ENCODE results near the gene PRKCH. TPM values are rescaled to one million over a fixed set of nuclear protein-coding genes. Genes with fewer than 3 reads are reported as not detected.
A peak's percentile ranks its signal among the peaks of the same experiment; 100 is the strongest.

Gene PRKCH
- total and polyA plus RNA-seq, 12 donors: 8.3 to 25.1 (median 17.7) TPM

DNA sequence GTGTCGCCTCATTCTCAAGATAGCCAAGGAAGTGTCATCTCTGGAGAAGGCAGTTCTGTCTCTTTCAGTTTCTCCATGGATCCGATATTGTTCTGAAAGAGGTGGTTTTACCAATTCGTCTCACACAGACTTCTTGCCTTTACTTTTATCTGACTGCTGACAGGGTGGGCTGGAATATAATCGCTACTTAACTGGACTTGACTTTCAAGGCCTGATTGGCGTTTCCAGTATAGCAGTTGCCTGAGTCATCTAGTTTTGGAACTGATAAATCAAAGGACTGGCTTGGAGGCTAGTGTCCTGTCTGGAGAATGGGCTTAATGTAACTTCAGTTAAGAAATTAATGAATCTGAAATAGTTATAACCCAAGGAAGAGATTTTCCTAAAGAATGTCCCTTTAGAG lies 21.6 kb downstream of the PRKCH start:
- H3K9me3 ChIP-seq: no peaks in the 10 kb centered on the region
- DNase-seq: no peak
- peaks cover 0 to 92% (median 69%) of the 10 kb centered on the region in 9 donors for H3K4me1 ChIP-seq
- ATAC-seq: no peak
- H3K27me3 ChIP-seq: no peaks in the 10 kb centered on the region
- WGBS, 2 donors: 66 to 71% methylated on average over 5 of the region's 5 CpGs
- H3K4me3 ChIP-seq: no peak overlapping the region
- TF ChIP-seq, protein P1, sequence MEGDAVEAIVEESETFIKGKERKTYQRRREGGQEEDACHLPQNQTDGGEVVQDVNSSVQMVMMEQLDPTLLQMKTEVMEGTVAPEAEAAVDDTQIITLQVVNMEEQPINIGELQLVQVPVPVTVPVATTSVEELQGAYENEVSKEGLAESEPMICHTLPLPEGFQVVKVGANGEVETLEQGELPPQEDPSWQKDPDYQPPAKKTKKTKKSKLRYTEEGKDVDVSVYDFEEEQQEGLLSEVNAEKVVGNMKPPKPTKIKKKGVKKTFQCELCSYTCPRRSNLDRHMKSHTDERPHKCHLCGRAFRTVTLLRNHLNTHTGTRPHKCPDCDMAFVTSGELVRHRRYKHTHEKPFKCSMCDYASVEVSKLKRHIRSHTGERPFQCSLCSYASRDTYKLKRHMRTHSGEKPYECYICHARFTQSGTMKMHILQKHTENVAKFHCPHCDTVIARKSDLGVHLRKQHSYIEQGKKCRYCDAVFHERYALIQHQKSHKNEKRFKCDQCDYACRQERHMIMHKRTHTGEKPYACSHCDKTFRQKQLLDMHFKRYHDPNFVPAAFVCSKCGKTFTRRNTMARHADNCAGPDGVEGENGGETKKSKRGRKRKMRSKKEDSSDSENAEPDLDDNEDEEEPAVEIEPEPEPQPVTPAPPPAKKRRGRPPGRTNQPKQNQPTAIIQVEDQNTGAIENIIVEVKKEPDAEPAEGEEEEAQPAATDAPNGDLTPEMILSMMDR (IDR thresholded peaks at IDR 0.05): no peak
- intact Hi-C loops (cut with DNase I): no loop called here
- no peaks in the 10 kb centered on the region for H3K36me3 ChIP-seq
- H3K27ac ChIP-seq: peak overlapping the region in 8 of 10 donors; percentile 9 to 88 (median 34)

DNA sequence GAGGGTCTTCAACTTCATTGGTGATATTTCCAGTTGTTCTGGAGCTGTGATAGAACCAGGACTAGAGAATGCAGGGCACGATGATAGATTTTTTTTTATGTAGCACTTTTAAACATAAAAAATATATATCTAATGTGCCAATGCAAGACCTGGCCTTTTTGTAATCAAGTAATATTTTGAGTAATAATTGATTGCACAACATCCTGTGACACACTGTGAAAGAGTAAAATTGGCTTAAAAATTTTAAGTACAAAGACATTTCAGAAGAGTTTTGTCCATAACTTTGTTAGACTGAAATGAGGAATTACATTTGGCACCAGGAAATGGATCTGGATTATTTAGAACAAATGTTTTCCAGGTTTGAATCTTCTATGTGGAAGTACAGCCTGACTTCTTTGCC lies 22.1 kb downstream of the PRKCH start:
- DNase-seq (no peak), ATAC-seq (no peak)
- Histone ChIP-seq H3K9me3 (no peaks in the 10 kb centered on the region), H3K27ac (peak overlapping the region in 7 of 10 donors; percentile 17 to 88 (median 52)), H3K27me3 (no peaks in the 10 kb centered on the region), H3K4me1 (peaks cover 0 to 92% (median 69%) of the 10 kb centered on the region in 9 donors), H3K36me3 (no peaks in the 10 kb centered on the region), H3K4me3 (no peak overlapping the region)
- intact Hi-C loops (cut with DNase I): no loop called here
- WGBS, 2 donors: 74 to 81% methylated on average over 1 of the region's 1 CpG
- TF ChIP-seq, protein P1 (IDR thresholded peaks at IDR 0.05): no peak

DNA sequence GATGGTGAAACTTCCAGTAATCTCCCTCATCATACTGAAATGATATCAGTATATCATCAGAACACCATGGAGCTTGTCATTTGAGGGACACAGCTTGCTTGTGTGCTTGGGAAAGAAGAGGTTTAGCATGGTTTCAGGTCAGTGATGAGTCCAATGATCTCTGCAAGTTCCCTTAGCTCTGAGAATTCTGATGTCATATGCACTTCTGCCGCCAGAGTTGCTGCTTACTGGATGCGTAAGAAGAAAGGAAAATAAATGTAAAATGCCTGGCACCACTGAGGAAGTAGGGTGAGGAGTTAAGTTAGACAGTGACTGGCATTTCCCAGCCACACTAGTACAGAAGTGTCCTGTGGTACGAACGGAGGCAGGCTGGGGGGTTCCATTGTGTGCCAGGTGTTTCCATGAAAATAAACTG lies 22.6 kb downstream of the PRKCH start:
- Histone ChIP-seq H3K4me3 (peak overlapping the region in 1 of 10 donors; percentile 19), H3K27ac (peak overlapping the region; percentile 3 to 88 (median 32)), H3K27me3 (no peaks in the 10 kb centered on the region), H3K9me3 (no peaks in the 10 kb centered on the region), H3K4me1 (peaks cover 0 to 92% (median 68%) of the 10 kb centered on the region in 9 donors), H3K36me3 (no peaks in the 10 kb centered on the region)
- no peak for DNase-seq
- intact Hi-C loops (cut with DNase I): no loop called here
- peak in 3 of 8 donors; percentile 13 to 42 (median 21) for ATAC-seq
- 75 to 84% methylated on average over 4 of the region's 4 CpGs for WGBS, 2 donors
- TF ChIP-seq, protein P1 (IDR thresholded peaks at IDR 0.05): peak in 1 of 9 donors; percentile 6

DNA sequence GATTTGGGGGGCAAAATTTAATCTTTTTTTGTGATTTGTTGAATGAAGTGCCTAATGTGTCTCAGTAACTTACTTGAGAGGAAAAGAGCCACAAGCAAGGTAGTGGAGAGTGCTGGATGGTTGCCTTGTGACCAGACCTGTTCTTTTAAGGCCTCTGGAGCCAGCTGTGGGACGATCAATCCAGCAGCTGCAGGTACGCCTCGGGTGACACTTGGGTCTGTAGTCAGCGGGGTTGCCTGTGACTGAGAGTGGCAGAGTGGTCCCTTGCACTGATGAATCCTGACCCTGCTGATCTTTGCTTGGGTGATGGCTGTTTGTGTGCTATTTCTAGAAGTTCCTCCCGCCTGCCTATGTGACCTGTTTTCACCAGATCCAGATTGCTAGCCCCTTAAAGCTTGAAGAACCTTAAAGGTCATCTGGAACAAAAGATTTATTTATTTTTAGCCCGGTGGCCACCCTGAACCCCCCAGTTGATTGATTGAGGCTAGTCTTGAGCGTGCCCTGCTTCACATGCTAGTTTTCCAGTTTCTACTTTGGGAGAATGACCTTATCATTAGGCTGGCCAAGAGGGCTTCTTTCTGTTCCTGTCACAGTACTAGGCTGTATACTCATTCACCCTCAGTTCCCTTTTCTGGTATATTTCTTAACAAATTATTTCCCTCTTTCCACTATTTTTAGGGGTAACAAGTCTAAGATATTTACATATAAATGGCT lies 23.2 kb downstream of the PRKCH start:
- Histone ChIP-seq H3K9me3 (no peaks in the 10 kb centered on the region), H3K36me3 (no peaks in the 10 kb centered on the region), H3K4me3 (peak overlapping the region in 1 of 10 donors; percentile 19), H3K27me3 (no peaks in the 10 kb centered on the region), H3K27ac (peak overlapping the region; percentile 3 to 88 (median 32)), H3K4me1 (peaks cover 0 to 91% (median 67%) of the 10 kb centered on the region in 9 donors)
- ATAC-seq: peak in 4 of 8 donors; percentile 58 to 74 (median 66)
- intact Hi-C loops (cut with DNase I): no loop called here
- DNase-seq: no peak
- WGBS, 2 donors: 59 to 62% methylated on average over 7 of the region's 7 CpGs
- TF ChIP-seq, protein P1 (IDR thresholded peaks at IDR 0.05): no peak

Measured in heart right ventricle (tissue), 16 donors.